Breast epithelium (tissue), 4 donors: ENCODE results near the gene FBXL22. TPM values are rescaled to one million over a fixed set of nuclear protein-coding genes. Genes with fewer than 3 reads are reported as not detected.

Source experiments
- DNase-seq, 2 donors: peaks; one replicate each; pipeline ENCODE4 v3.0.0-alpha.2; 2019; ENCODE audit warnings: low spot score in 2 of 2
- H3K27ac ChIP-seq, 2 donors: fragments of 200-600 bp; sonication (generic) in 1 of 2; one replicate each; pipeline ENCODE4 v1.5.1; 2016 to 2019; ENCODE audit warnings: mild to moderate bottlenecking in 1 of 2
- H3K27me3 ChIP-seq, 2 donors: fragments of 200-600 bp; sonication (generic) in 1 of 2; one replicate each; pipeline versions ENCODE4 v1.5.1 to v1.6.0; 2017 to 2019; ENCODE audit warnings: control low read depth in 1 of 2, mild to moderate bottlenecking in 1 of 2
- H3K36me3 ChIP-seq: fragments of 200-600 bp; one replicate; pipeline ENCODE4 v1.5.1; 2019
- H3K4me1 ChIP-seq, 2 donors: fragments of 200-600 bp; sonication (generic); one replicate each; pipeline ENCODE4 v1.5.1; 2016 to 2019; ENCODE audit warnings: control low read depth in 1 of 2
- H3K4me3 ChIP-seq, 3 donors: fragments of 200-600 bp; sonication (generic); 1 replicate in 2 of 3; 2 replicates in 1 of 3; pipeline ENCODE4 v1.5.1; 2016 to 2019; ENCODE audit warnings: mild to moderate bottlenecking in 3 of 3, moderate library complexity in 2 of 3
- H3K9me3 ChIP-seq, 2 donors: fragments of 200-600 bp; sonication (generic) in 1 of 2; one replicate each; pipeline ENCODE4 v1.5.1; 2016 to 2019; ENCODE audit warnings: control low read depth in 1 of 2
- POLR2A ChIP-seq: fragments of 450-650 bp; IDR thresholded peaks from one replicate; pipeline ENCODE4 v1.6.1; 2016; ENCODE audit warnings: antibody characterized with exemption, mild to moderate bottlenecking, moderate library complexity
- POLR2AphosphoS5 ChIP-seq, 3 donors: sonication (generic); formaldehyde crosslinking; IDR thresholded peaks; one replicate each; pipeline ENCODE4 v1.6.1; 2017; ENCODE audit warnings: antibody characterized with exemption in 3 of 3
- intact Hi-C: fragments of 100-400 bp; cut with DNase I; formaldehyde crosslinking; loops from one replicate; pipeline ENCODE4 v1.15.1; 2023; ENCODE audit warnings: low total_unique reads
- total RNA-seq, 3 donors: library from RNA; depleted of rRNA; stranded (reverse); fragments of >200 nt; gene quantifications; one replicate each; pipeline ENCODE4 v1.1.0, GENCODE V29; 2016
- TF ChIP-seq, protein P1 (sequence below), 3 donors: fragments of 450-650 bp; IDR thresholded peaks; one replicate each; pipeline ENCODE4 v1.5.1; 2016 to 2017; ENCODE audit warnings: antibody characterized with exemption in 3 of 3, mild to moderate bottlenecking in 3 of 3, moderate library complexity in 3 of 3

FBXL22 gene, protein sequence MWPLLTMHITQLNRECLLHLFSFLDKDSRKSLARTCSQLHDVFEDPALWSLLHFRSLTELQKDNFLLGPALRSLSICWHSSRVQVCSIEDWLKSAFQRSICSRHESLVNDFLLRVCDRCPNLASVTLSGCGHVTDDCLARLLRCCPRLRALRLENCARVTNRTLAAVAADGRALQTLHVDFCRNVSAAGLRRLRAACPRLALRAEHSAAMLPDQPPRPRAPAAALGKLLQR
- 1 to 10 TPM in 2 of 3 donors, under 1 TPM in 1; 0.64 to 3.5 (median 2.0) TPM for total RNA-seq

DNA sequence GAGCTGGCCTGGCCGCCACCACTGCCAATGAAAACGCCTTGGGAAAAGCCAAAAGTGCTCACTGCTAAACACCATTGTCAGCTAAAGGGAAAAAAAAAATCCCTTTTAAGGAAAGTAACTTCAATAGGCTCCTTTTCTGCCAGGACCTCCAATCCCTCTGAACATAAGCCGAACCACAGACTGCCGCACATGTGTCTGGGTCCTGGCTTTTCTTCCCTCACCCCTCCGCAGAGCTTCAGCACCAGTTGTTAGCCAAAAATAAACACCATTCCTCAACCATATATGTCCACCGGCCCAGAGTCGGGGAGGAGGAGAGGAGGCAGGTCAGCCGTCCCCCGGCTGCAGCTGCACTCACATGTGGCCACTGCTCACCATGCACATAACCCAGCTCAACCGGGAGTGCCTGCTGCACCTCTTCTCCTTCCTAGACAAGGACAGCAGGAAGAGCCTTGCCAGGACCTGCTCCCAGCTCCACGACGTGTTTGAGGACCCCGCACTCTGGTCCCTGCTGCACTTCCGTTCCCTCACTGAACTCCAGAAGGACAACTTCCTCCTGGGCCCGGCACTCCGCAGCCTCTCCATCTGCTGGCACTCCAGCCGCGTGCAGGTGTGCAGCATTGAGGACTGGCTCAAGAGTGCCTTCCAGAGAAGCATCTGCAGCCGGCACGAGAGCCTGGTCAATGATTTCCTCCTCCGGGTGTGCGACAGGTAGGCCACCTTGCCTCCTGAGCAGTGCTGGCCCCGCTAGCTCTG is at the start of gene FBXL22:
TSS of gene FBXL22 (plus strand) at position 350 of the 753 bp plus-strand sequence. CDS start at position 356, 6 bp downstream.
- TF ChIP-seq, protein P1, sequence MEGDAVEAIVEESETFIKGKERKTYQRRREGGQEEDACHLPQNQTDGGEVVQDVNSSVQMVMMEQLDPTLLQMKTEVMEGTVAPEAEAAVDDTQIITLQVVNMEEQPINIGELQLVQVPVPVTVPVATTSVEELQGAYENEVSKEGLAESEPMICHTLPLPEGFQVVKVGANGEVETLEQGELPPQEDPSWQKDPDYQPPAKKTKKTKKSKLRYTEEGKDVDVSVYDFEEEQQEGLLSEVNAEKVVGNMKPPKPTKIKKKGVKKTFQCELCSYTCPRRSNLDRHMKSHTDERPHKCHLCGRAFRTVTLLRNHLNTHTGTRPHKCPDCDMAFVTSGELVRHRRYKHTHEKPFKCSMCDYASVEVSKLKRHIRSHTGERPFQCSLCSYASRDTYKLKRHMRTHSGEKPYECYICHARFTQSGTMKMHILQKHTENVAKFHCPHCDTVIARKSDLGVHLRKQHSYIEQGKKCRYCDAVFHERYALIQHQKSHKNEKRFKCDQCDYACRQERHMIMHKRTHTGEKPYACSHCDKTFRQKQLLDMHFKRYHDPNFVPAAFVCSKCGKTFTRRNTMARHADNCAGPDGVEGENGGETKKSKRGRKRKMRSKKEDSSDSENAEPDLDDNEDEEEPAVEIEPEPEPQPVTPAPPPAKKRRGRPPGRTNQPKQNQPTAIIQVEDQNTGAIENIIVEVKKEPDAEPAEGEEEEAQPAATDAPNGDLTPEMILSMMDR (IDR thresholded peaks at IDR 0.05) = no peak
- TF ChIP-seq POLR2A = no peak
- no peak for TF ChIP-seq POLR2AphosphoS5 (IDR thresholded peaks at IDR 0.05)
- Histone ChIP-seq H3K4me3 (peak within 1 kb of the TSS; percentile 0 to 53 (median 36)), H3K36me3 (no peaks in the 10 kb centered on the region), H3K27me3 (no peaks in the 10 kb centered on the region), H3K4me1 (peaks cover 6 to 10% of the 10 kb centered on the region in 2 donors), H3K9me3 (no peaks in the 10 kb centered on the region), H3K27ac (peak within 1 kb of the TSS; percentile 86 to 87)
- no peak for DNase-seq
- intact Hi-C loops = no loop called here

DNA sequence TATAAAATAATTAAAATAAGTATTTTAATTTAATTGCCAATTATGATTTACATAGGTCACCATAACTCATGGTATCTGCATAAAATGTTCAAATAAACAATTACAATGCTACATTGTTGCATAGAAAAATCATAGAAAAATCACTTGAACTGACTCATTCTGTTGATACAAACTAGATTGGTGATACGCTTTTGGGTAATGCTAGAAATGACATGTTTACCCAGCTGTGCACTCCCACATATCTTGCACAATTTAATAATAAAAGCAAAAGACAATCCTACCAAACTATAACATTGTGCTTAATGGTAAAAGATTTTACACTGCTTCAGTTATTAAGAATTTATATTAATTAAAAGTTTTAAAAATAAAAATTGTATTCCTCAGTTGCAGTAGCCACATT is 45.8 kb upstream of the FBXL22 start:
- H3K27me3 ChIP-seq = no peaks in the 10 kb centered on the region
- H3K27ac ChIP-seq = no peak overlapping the region
- no peak for DNase-seq
- no peaks in the 10 kb centered on the region for H3K36me3 ChIP-seq
- H3K4me3 ChIP-seq = no peak overlapping the region
- no peak for TF ChIP-seq POLR2A
- TF ChIP-seq, protein P1 (IDR thresholded peaks at IDR 0.05) = no peak
- intact Hi-C loops = no loop called here
- H3K9me3 ChIP-seq = no peaks in the 10 kb centered on the region
- H3K4me1 ChIP-seq = peaks cover 0 to 11% of the 10 kb centered on the region in 2 donors

DNA sequence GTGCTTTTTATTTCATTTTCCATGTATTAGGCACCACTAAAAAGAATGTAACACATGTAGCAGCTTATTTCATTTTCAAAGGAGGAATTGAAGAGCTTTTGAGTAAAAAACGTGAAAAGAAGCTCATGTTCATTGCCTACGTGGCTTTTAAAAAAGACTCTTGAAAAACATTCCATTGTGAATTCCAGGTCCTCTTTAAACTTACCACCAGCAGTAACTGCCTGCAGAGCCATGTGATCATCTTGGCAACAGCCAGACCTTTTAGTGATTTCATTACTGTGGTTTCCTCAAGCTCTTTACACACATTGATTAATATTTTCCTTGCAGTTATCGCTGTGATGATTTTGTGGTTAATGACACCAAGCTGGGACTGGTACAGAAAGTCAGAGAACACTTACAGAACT is 43.8 kb upstream of the FBXL22 start:
- no peaks in the 10 kb centered on the region for H3K27me3 ChIP-seq
- H3K36me3 ChIP-seq = no peaks in the 10 kb centered on the region
- no peak for DNase-seq
- peaks cover 0 to 11% of the 10 kb centered on the region in 2 donors for H3K4me1 ChIP-seq
- TF ChIP-seq, protein P1 (IDR thresholded peaks at IDR 0.05) = no peak
- no peak for TF ChIP-seq POLR2A
- TF ChIP-seq POLR2AphosphoS5 (IDR thresholded peaks at IDR 0.05) = no peak
- H3K9me3 ChIP-seq = no peaks in the 10 kb centered on the region
- peak overlapping the region; percentile 35 to 59 for H3K27ac ChIP-seq
- intact Hi-C loops = no loop called here
- no peak overlapping the region for H3K4me3 ChIP-seq

DNA sequence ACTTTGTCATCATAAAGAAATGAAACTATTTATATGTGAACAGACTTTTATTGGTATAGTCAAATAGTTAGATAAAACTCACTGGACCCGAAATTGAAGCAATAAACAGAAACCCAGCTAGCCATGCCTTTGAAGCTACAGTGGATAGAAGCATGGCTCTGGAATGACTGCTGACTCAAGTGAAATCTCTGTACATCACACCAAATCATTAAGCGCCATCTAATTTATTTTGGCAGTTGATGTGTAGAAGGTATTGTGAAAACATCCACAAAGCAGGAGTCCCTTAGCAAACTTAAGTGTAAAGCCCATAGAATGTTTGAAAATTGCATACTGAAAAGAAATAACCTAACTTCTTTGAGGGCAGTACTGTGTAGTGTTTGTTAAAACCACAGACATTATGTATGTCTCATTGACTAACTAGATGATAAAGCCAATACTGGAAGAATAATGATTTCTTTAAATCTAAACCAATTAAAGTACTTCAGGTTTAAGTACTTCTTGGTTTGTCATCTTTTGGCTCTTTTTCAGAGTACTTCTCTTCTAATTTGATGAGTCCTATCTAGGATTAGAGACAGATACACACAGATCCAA is 42.8 kb upstream of the FBXL22 start:
- Histone ChIP-seq H3K27me3 (no peaks in the 10 kb centered on the region), H3K4me1 (peaks cover 0 to 11% of the 10 kb centered on the region in 2 donors), H3K4me3 (no peak overlapping the region), H3K27ac (no peak overlapping the region), H3K36me3 (no peaks in the 10 kb centered on the region), H3K9me3 (no peaks in the 10 kb centered on the region)
- TF ChIP-seq POLR2AphosphoS5 (IDR thresholded peaks at IDR 0.05) (no peak), POLR2A (no peak)
- TF ChIP-seq, protein P1 (IDR thresholded peaks at IDR 0.05) = no peak
- intact Hi-C loops = no loop called here
- no peak for DNase-seq

DNA sequence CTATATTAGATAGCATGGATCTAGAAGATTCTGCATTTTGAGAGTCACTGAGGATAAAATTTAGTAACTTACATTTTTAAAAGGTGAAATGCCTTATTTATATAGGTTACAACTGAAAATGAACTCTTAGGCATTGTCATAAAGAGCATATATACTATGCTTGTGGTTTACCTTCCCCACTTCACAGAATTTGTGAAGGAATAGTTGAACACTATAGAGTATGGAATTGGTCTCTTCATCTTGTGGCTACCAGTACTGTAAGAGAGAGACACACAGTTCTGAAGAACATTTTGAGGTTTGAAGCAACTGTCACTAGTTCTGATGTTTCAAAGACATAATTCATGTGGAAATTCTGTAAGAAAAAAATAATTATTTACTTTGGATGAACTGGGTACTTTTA is 41.7 kb upstream of the FBXL22 start:
- H3K27me3 ChIP-seq = no peaks in the 10 kb centered on the region
- no peak for DNase-seq
- H3K9me3 ChIP-seq = no peaks in the 10 kb centered on the region
- no peak for TF ChIP-seq POLR2A
- TF ChIP-seq, protein P1 (IDR thresholded peaks at IDR 0.05) = no peak
- TF ChIP-seq POLR2AphosphoS5 (IDR thresholded peaks at IDR 0.05) = no peak
- no peak overlapping the region for H3K27ac ChIP-seq
- no peaks in the 10 kb centered on the region for H3K36me3 ChIP-seq
- H3K4me3 ChIP-seq = no peak overlapping the region
- H3K4me1 ChIP-seq = peaks cover 0 to 11% of the 10 kb centered on the region in 2 donors
- intact Hi-C loops = no loop called here
